Amygdala (tissue), 56 donors: Measurements from ENCODE around the gene DMXL2.
"Not testable (repeated sequence)": the region's sequence is repeated elsewhere in the genome, so short reads cannot be mapped to it uniquely, and the experiment has no call there.

Source experiments
- DNase-seq, 56 donors: peaks; one replicate each; lab custom pipeline; 2025; lab: John Stamatoyannopoulos, UW

The DMXL2 gene

DNA sequence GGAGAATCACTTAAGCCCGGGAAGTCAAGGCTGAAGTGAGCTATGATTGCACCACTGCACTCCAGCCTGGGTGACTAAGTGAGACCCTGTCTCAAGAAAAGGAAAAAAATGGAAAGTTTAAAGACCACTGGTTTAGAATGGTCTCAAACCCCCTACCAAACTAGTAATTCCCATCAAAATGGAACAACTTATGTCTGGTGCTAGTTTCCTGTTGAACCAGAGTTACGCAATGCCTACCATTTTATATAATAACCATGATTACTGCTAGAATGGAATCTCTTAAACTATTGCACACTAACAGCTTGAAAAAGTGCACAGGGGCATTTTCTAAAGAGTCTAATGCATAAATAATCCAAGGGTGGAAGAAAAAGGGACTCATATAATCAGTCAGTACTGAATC lies 43.6 kb downstream of the DMXL2 start:
- DNase-seq, result no peak

DNA sequence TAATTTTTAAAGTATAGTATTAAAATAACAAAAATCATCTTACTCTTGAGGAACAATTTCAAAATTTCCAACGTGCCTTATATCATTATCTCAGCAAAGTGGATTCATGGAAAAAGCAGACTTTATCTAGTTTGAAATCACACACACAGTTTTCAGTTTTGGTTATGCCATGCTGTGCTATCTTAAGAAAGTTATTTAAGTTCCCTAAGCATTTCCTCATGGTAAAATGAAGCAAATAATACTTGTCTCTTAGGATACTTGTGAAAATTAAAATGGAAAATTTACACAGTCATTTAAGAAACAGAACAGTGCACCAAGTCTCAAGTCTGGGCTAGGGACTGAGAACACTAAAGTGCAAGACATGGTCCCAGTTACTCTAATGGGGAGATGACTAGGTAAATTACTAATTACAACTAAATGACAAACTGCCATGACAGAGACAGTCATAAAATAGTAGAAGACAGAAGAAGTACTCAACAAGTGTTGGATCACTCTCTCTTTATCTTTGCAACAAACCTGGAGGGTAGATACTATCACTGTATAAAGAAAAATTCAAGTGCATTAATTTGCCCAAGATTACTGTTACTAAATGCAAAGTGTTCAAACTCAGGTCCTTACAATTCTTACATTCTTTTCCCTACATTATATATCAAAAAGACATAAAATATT lies 44.8 kb downstream of the DMXL2 start:
- no peak for DNase-seq

DNA sequence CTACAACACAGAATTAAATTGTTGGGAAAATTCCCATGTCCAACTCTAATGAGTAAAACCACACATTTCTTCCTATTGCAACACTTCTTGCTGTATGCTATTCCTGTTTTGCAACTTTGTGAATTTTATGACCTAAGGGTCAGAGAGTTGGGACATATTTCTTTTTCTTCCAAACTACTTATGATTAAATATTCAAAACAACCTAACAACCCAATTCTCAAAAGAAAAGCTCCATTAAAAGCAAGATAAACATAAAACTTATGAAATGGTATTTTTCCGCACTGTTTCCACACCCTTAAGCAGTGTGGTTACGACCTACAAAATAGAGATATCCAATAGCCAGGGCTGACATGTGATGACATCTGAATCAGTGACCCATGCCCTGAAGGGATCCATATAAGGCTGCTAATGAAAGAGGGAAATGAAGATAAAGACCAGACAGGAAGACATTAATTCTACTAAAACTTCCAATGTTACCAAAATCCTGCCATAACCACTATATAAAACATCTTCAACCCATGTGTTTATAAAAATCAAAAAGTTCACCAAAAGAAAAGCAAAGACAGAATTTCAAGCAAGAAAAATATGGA lies 45.6 kb downstream of the DMXL2 start:
- DNase-seq, result no peak

DNA sequence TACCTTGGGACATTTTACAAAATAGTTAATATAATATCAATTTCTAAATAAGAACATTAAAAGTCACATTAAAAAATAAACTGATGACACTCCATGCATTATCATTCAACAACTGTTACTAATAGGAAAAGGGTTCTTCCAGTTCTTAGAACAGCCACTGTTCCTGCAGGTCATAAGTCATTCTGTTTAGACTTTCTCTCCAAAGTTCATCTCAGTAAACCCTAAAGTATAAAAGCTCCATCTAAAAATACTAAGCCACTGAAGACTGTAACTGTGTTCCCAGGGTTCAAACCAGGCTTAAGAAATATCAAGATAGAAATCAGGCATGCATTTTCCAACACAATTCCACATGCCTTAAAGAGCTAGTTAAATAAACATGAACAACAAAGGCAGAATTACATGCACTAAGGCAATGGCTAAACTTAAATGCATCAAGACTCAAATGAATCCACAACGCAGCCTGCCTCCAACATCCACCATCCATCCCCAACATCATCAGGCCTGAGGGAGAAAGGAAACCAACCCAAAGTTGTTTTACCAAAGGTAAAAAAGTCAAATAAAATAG lies 46.2 kb downstream of the DMXL2 start:
- no peak for DNase-seq

- no peak for DNase-seq
Measured at GRCh38 chr15:51575775-51576174, 46.8 kb downstream of the DMXL2 start.

DNA sequence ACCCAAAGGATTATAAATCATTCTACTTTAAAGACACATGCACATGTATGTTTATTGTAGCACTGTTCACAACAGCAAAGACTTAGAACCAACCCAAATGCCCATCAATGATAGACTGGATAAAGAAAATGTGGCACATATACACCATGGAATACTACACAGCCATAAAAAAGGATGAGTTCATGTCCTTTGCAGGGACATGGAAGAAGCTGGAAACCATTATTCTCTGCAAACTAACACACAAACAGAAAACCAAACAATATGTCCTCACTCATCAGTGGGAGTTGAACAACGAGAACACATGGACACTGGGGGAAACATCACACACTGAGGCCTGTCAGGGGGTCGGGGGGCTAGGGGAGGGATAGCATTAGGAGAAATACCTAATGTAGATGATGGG lies 49.2 kb downstream of the DMXL2 start:
- not testable (repeated sequence) for DNase-seq

DNA sequence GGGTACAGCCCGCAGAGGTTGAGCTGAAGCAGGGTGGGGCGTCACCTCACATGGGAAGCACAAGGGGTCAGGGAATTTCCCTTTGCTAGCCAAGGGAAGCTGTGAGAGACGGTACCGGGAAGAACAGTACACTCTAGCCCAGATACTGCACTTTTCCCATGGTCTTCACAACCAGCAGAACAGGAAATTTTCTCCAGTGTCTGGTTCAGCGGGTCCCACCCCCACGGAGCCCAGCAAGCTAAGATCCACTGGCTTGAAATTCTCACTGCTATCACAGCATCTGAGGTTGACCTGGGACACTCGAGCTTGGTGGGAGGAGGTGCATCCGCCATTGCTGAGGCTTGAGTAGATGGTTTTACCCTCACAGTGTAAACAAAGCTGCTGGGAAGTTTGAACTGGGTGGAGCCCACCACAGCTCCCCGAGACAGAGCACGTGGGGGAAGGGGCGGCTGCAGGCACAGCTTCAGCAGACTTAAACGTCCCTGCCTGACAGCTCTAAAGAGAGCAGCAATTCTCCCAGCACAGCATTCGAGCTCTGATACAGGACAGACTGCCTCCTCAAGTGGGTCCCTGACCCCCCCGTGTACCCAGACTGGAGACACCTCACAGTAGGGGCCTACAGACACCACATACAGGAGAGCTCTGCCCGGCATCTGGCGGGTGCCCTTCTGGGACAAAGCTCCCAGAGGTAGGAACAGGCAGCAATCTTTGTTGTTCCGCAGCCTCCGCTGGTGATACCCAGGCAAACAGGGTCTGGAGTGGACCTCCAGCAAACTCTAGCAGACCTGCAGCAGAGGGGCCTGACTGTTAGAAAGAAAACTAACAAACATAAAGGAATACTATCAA lies 53.4 kb downstream of the DMXL2 start:
- DNase-seq, result not testable (repeated sequence)

DNA sequence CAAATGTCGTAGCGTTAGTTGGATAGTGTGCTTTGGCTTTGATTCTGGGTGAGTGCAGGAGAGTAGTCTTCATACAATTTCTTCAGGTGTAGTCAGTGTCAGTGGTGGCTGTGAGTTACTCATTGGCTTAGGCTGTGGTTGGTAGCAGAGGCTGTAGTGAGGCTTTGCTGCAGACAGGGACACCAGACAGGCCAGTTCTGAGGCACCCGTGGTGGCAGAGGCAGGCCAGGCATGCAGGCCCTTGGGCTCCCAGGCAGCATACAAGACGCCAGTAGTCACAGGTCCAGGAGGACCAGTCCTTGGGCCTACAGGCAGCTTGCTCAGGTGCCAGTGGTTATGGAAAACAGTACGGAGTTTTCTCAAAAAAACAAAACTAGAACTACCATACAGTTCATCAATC lies 61.3 kb downstream of the DMXL2 start:
- no peak for DNase-seq

GRCh38 chr15:51558876-51559275 lies 63.7 kb downstream of the DMXL2 start:
- DNase-seq, result no peak

DNA sequence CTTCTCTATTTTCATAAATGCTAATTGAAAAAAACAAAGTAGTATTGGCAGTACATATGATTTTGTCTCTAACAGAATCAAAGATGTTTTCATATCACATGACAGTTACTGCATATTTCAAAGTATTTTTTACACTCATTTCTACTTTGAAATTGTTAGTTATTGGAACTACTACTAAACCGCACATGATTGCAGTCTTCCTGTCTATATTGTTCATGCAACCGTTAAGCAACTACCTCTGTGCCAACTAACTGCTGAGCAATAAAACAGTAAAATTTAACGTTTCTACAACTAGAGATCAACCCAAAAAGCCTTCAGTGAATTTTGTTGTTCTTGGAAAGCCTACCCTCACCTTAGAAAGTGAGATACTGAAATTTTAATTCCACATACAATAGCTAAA lies 64.2 kb downstream of the DMXL2 start:
- DNase-seq, result no peak

DNA sequence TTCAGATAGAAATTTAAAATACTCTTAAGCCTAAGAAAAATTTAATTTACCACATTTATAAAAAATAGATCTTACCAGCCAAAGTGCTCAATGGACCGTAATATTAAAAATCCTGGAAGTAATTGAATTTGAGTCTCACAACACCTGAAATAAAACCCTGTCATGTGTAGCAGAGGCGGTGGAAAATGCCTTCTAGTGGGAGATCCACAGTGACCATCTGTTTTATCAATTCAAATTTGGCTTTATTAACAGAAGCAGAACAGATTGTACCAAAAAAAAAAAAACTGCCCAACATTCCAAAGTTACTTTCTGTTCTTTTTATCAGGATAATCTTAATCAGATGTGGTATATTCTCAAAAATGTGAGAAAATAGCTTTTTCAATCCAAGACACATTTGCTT lies 71.7 kb downstream of the DMXL2 start:
- peak in 2 of 56 donors; percentile 7 to 14 for DNase-seq

- DNase-seq, result no peak
Measured at GRCh38 chr15:51547656-51548055, 74.9 kb downstream of the DMXL2 start.

GRCh38 chr15:51536965-51537574 lies 85.5 kb downstream of the DMXL2 start:
- no peak for DNase-seq

DNA sequence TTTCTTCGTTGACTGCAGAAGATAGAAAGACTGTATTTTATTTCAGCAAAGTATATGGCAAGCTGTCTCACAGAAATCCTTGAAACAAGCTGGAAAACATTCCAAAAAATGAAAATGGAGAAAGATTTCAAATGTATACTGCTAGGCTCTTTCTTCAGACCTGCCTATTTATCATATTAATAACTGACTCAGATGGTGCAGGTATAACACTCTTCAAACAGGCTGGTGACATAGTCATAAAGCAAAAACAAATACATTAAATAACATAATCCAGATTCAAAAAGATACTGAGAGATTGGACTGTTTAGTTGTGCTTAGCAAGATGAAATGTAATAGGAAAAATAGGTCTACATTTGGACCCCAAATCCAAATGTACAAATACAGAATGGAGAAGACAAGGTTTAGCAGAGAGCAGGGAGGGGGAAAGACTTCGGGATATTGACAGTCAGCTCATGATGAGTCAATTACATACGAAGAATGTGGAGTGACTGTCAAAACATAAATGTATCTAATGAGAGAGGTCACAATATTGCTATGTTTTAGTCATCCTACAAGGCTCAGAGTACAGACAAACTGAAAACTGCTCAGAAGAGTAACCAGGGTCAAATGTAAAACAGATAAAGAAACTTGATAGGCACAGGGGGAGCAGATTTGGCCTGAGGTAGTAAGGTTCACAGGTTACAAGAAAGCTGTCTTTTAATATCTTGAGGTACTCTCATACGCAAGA lies 88.7 kb downstream of the DMXL2 start:
- no peak for DNase-seq

DNA sequence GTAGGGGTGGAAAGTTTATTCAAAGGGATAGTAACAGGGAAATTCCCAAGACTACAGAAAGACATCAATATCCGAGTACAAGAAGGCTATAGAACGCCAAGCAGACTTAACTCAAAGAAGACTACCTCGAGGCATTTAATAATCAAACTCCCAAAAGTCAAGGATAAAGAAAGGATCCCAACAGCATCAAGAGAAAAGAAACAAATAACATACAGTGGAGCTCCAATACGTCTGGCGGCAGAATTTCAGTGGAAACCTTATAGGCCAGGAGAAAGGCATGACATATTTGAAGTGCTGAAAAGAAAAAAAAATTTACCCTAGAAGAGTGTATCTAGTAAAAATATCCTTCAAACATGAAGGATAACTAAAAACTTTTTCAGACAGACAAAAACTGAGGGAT lies 95.6 kb downstream of the DMXL2 start:
- DNase-seq, result no peak

DNA sequence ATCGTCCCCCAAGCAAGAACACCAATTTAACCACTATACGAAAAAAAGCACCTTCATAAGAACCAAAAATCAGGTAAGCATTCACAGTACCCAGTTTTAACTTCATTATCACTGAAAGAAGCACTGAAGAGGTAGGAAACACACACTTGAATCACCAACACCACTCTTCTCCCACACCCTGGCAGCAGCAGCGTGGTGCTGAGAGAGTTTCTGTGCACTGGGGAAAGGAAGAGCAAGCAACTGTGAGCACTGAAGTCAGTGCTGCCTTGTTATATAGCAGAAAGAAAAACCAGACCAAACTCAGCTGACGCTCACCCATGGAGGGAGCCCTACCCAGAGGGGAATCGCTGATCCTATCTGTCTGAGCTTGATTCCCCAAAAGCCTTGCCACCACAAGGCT lies 98.2 kb downstream of the DMXL2 start:
- DNase-seq, result no peak

DNA sequence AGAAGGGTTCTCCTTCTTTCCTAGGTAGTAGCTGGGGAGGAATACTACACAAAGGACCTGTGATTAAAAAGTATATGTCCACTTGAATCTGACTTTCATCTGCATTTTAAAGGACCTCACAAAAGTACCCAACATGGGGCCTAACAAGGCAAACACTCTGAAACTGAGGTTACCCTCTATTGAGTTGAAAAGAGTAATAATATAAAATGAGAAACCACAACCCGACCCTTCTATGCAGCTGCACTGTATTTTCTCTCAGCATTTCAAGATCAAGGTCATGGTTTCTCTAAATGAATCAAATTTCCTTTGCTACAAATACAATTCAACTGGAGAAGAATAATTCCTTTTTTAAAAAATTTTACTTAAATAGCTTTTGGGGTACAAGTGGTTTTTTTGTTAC lies 106.3 kb downstream of the DMXL2 start:
- no peak for DNase-seq

DNA sequence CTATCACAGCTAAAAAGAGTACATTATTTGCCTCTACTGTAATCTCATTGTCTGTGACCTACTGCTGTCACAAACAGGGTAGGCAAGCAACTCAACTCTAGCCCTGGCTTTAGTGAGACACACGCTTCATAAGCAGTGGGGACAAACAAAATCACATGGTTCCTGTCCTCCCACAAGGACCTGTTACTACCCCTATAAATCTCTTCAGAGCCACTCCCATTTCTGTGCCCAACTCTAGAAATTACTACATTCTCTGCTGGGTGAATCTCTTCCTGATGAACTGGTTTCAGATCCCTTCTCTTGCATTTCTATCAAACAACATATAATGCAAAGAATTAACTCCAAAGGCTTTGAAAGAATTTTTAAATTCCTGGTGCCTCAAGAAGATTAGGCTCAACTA lies 117.3 kb downstream of the DMXL2 start:
- no peak for DNase-seq

- no peak for DNase-seq
Measured at GRCh38 chr15:51503003-51503402, 119.6 kb downstream of the DMXL2 start.

DNA sequence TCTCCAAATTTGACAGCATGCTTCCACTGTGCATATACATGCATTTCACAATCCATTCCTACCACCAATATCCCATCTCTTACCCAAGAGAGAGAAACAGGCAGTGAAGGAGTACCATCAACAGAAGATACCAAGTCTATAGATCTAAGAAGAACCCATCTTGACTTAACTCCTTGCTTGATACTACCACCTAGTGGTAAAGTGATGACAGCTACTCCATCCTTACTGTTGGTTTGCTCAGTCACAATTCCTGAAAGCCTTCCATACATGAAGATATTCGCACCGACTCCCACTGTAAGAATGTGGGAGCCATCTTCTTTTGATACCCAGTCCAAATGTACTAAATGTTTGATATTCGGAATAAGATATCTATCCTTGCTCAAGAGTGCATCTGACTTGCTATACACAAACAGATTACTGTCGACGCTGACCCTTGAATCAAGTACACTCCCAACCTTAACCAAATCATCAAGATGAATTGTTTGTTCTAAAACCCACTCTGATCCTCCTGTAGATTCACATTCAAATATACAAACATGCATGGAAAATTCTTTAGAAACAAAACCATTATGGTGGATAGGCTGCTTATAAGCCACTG lies 123.1 kb downstream of the DMXL2 start:
- no peak for DNase-seq
